GM12878 (cell line): ENCODE measurements around the gene PVALEF. TPM values are rescaled to one million over a fixed set of nuclear protein-coding genes. Genes with fewer than 3 reads are reported as not detected.

Source experiments
- ATAC-seq: fragments of 200-7000 bp; cut with Tn5 transposase; 3 replicates; pipeline ENCODE4 v1.9.1; 2020; ENCODE audit warnings: mild to moderate bottlenecking, moderate library complexity
- BruUV-seq: library from RNA; stranded (reverse); fragments of 400-500 nt; replicated peaks from 2 replicates; lab custom pipeline; 2021; lab: Mats Ljungman, UMichigan
- CTCF ChIA-PET: fragments of 300-600 bp; sonication (Branson Sonifier 250); formaldehyde crosslinking; extraction: SDS; loops from one replicate; lab custom pipeline; 2021; ENCODE audit warnings: inconsistent platforms; lab: Yijun Ruan, JAX
- POLR2A ChIA-PET: fragments of 350-600 bp; formaldehyde crosslinking; extraction: SDS; loops from one replicate; lab custom pipeline; 2021; ENCODE audit warnings: inconsistent platforms; lab: Charles Lee
- RAD21 ChIA-PET: fragments of 300-600 bp; sonication (Branson Sonifier 250); formaldehyde crosslinking; loops from one replicate; lab custom pipeline; 2023; ENCODE audit warnings: antibody characterized with exemption; ENCODE audit not compliant: unreplicated experiment; lab: Charles Lee
- SMC1A ChIA-PET: fragments of 300-600 bp; sonication (Branson Sonifier 250); formaldehyde crosslinking; loops from one replicate; lab custom pipeline; 2023; ENCODE audit not compliant: unreplicated experiment, uncharacterized antibody; lab: Charles Lee
- DNase-seq: peaks from one replicate; pipeline ENCODE4 v3.0.0-alpha.2; 2011; ENCODE audit warnings: low read depth, low spot score
- FAIRE-seq: peaks from 3 replicates; lab custom pipeline; 2011; peaks lifted over from hg19 to GRCh38; lab: Jason Lieb, UNC
- H2AFZ ChIP-seq: 2 replicates; pipeline ENCODE4 v1.6.0; 2011; ENCODE audit warnings: low read depth, low read length, control low read depth; ENCODE audit not compliant: control insufficient read depth
- H3K27ac ChIP-seq: 2 replicates; pipeline ENCODE4 v1.5.1; 2011; ENCODE audit warnings: control low read depth; ENCODE audit not compliant: control insufficient read depth, insufficient read depth
- H3K27me3 ChIP-seq, 2 experiments: replicated peaks in 1 of 2; 2 replicates each; pipeline versions ENCODE4 v1.6.0 to v1.6.1; 2011; ENCODE audit warnings: low read length in 1 of 2; ENCODE audit not compliant: control insufficient read depth in 2 of 2, insufficient read depth in 2 of 2
- H3K36me3 ChIP-seq, 2 experiments: 2 replicates each; pipeline ENCODE4 v1.5.1; 2011; ENCODE audit warnings: low read length in 1 of 2; ENCODE audit not compliant: control insufficient read depth in 2 of 2, insufficient read depth in 2 of 2
- H3K4me1 ChIP-seq: 2 replicates; pipeline ENCODE4 v1.6.1; 2011; ENCODE audit warnings: mild to moderate bottlenecking, low read length, moderate library complexity, mixed read lengths; ENCODE audit not compliant: control insufficient read depth, insufficient read depth
- H3K4me2 ChIP-seq: 2 replicates; pipeline ENCODE4 v1.6.0; 2011; ENCODE audit warnings: control low read depth; ENCODE audit not compliant: control insufficient read depth, insufficient read depth
- H3K4me3 ChIP-seq: fragments of 200-600 bp; sonication (generic); 2 replicates; pipeline ENCODE4 v1.5.1; 2016
- H3K79me2 ChIP-seq: 2 replicates; pipeline ENCODE4 v1.6.0; 2011; ENCODE audit warnings: low read length; ENCODE audit not compliant: control insufficient read depth, insufficient read depth
- H3K9ac ChIP-seq: 2 replicates; pipeline ENCODE4 v1.8.0; 2011; ENCODE audit warnings: low read length, control low read depth, mixed read lengths; ENCODE audit not compliant: control insufficient read depth, insufficient read depth
- H3K9me3 ChIP-seq: replicated peaks from 3 replicates; pipeline ENCODE4 v1.5.1; 2011; ENCODE audit warnings: mild to moderate bottlenecking, low read length; ENCODE audit not compliant: control insufficient read depth, insufficient read depth
- H4K20me1 ChIP-seq: 2 replicates; pipeline ENCODE4 v1.6.0; 2011; ENCODE audit not compliant: control insufficient read depth, insufficient read depth
- CUX1 ChIP-seq: IDR thresholded peaks from 2 replicates; pipeline ENCODE4 v1.6.1; 2012; ENCODE audit warnings: improper control_type of control experiment, low read depth, low read length; ENCODE audit not compliant: insufficient replicate concordance
- HDAC6 ChIP-seq: fragments of 200-600 bp; sonication (generic); IDR thresholded peaks from one replicate; pipeline ENCODE4 v1.8.0; 2017; ENCODE audit warnings: antibody characterized with exemption; ENCODE audit not compliant: unreplicated experiment
- RB1 ChIP-seq: fragments of 450-650 bp; formaldehyde crosslinking; IDR thresholded peaks from 2 replicates; pipeline ENCODE4 v1.6.1; 2017; ENCODE audit warnings: mild to moderate bottlenecking, borderline replicate concordance
- WGBS: methylation state at CpG from one replicate; pipeline ENCODE4 v1.1.6; 2016; ENCODE audit warnings: low lambda C conversion rate; ENCODE audit not compliant: insufficient replicate concordance, insufficient coverage; ENCODE audit errors: missing lambda C conversion rate; 5-methylcytosine and 5-hydroxymethylcytosine counted together
- in situ Hi-C: fragments of 300-500 bp; cut with MboI; formaldehyde crosslinking; loops from 9 replicates; pipeline ENCODE4 v1.14.3; 2018; ENCODE audit warnings: mixed read lengths
- intact Hi-C: fragments of 100-400 bp; cut with micrococcal nuclease; formaldehyde crosslinking; loops from one replicate; pipeline ENCODE4 v1.14.2; 2022; ENCODE audit not compliant: unreplicated experiment
- polyA plus RNA-seq, 11 experiments: library from polyadenylated mRNA; depleted of rRNA in 4 of 11; unstranded in 6 of 11; stranded (reverse) in 5 of 11; fragments of >200 nt; fragmentation: Nextera tagmentation in 4 of 11; fragmentation: Illumina TruSeq in 1 of 11; extraction: Ambion mirVana in 4 of 11; extraction: Trizol in 1 of 11; gene quantifications; 1 replicate in 1 of 11; 2 replicates in 10 of 11; pipeline versions ENCODE4 v1.2.1 to v1.2.3, GENCODE V29; 2011 to 2016; ENCODE audit warnings: inconsistent platforms in 2 of 11, missing spikeins in 2 of 11, low read depth in 1 of 11
- total RNA-seq, 4 experiments: library from RNA; depleted of rRNA in 3 of 4; stranded (reverse); fragments of >200 nt in 3 of 4; fragmentation: Illumina TruSeq in 1 of 4; extraction: Trizol in 1 of 4; gene quantifications; 2 replicates each; pipeline versions ENCODE4 v1.2.1 to v1.2.3, GENCODE V29; 2013 to 2021

PVALEF gene
- total and polyA plus RNA-seq, 10 of the 15 experiments (the other 5 are each of a cell fraction or from before 2014, with no cell fraction given): not detected

- no peak for TF ChIP-seq CUX1
- TF ChIP-seq RB1: no peak
These were observed 3.3 kb upstream of the PVALEF start (continued) for GRCh38 chr17:81161972-81162371.

- no peak for DNase-seq
- Histone ChIP-seq H4K20me1 (no peaks in the 10 kb centered on the region), H3K4me2 (no peak overlapping the region), H3K9ac (no peak overlapping the region), H3K79me2 (no peaks in the 10 kb centered on the region), H3K27me3 (no peaks in the 10 kb centered on the region; a peak in 2 of 4 replicates), H3K4me1 (no peaks in the 10 kb centered on the region), H3K36me3 (no peaks in the 10 kb centered on the region)
- ChIA-PET RAD21 (no interaction called here), POLR2A (no interaction called here), SMC1A (no interaction called here)
- no TSS peak for BruUV-seq
- intact Hi-C loops: no loop called here
- 25% methylated on average over 11 of the region's 11 CpGs for WGBS
- no peak for TF ChIP-seq HDAC6
- TF ChIP-seq, all 136 proteins: peak for 0
- Histone ChIP-seq H3K9me3 (no peaks in the 10 kb centered on the region), H2AFZ (no peak overlapping the region), H3K27ac (no peak overlapping the region), H3K4me3 (no peak overlapping the region)
- FAIRE-seq: no peak
- ATAC-seq: no peak
- CTCF ChIA-PET: no interaction called here
- in situ Hi-C loops: no loop called here
These were observed 2.8 kb upstream of the PVALEF start for GRCh38 chr17:81162491-81162890.
